A549 (cell line): ENCODE measurements around the gene MAP7D3. TPM values are rescaled to one million over a fixed set of nuclear protein-coding genes. Genes with fewer than 3 reads are reported as not detected.
A peak's percentile ranks its signal among the peaks of the same experiment; 100 is the strongest.

Source experiments
- ATAC-seq, 2 experiments: fragments of 200-7000 bp in 1 of 2; fragments of >200 bp in 1 of 2; cut with Nextera tagmentation in 1 of 2; cut with Tn5 transposase in 1 of 2; 3 replicates each; pipeline versions ENCODE4 v1.8.0 to v1.9.1; 2018 to 2020; ENCODE audit warnings: mild to moderate bottlenecking in 1 of 2, moderate library complexity in 1 of 2
- CTCF ChIA-PET: fragments of 300-600 bp; sonication (Branson Sonifier 250); formaldehyde crosslinking; extraction: SDS; loops from one replicate; lab custom pipeline; 2021; ENCODE audit warnings: antibody characterized with exemption, inconsistent platforms; lab: Yijun Ruan, JAX
- POLR2A ChIA-PET: fragments of 350-600 bp; formaldehyde crosslinking; extraction: SDS; loops from one replicate; lab custom pipeline; 2021; ENCODE audit warnings: antibody characterized with exemption, inconsistent platforms; lab: Yijun Ruan, JAX
- DNase-seq, 2 experiments: peaks; one replicate each; pipeline versions ENCODE4 v3.0.0 to v3.0.0-alpha.2; 2011 to 2016; ENCODE audit warnings: low read depth in 1 of 2, low spot score in 1 of 2
- FAIRE-seq: peaks from 2 replicates; lab custom pipeline; 2011; peaks lifted over from hg19 to GRCh38; lab: Jason Lieb, UNC
- H3K27ac ChIP-seq, 2 experiments: fragments of >200 bp; sonication (Bioruptor Twin); formaldehyde crosslinking; 3 replicates each; pipeline ENCODE4 v1.5.1; 2016 to 2017
- H3K4me1 ChIP-seq: fragments of >200 bp; sonication (Bioruptor Twin); formaldehyde crosslinking; 3 replicates; pipeline ENCODE4 v1.6.1; 2016
- H3K4me2 ChIP-seq: fragments of >200 bp; sonication (Bioruptor Twin); formaldehyde crosslinking; 3 replicates; pipeline ENCODE4 v1.6.1; 2016
- H3K4me3 ChIP-seq: fragments of >200 bp; sonication (Bioruptor Twin); formaldehyde crosslinking; 3 replicates; pipeline ENCODE4 v1.5.1; 2016
- H3K9me3 ChIP-seq: fragments of >200 bp; sonication (Bioruptor Twin); formaldehyde crosslinking; 3 replicates; pipeline ENCODE4 v1.6.1; 2016
- BHLHE40 ChIP-seq: IDR thresholded peaks from 2 replicates; pipeline ENCODE4 v1.6.1; 2012; ENCODE audit warnings: low read depth, low read length, inconsistent platforms
- CBX2 ChIP-seq: fragments of 200-600 bp; sonication (generic); IDR thresholded peaks from 2 replicates; pipeline ENCODE4 v1.6.1; 2016; ENCODE audit warnings: low read depth, mild to moderate bottlenecking, borderline replicate concordance
- CBX8 ChIP-seq: fragments of 200-600 bp; sonication (generic); IDR thresholded peaks from 2 replicates; pipeline ENCODE4 v1.6.1; 2016
- CHD2 ChIP-seq: fragments of 150-350 bp; IDR thresholded peaks from 2 replicates; pipeline ENCODE4 v1.6.1; 2014; ENCODE audit warnings: low read length; ENCODE audit not compliant: partially characterized antibody
- HDAC2 ChIP-seq: fragments of 200-600 bp; sonication (generic); IDR thresholded peaks from 2 replicates; pipeline ENCODE4 v1.6.1; 2016
- HEYL ChIP-seq: fragments of 250-450 bp; sonication (Bioruptor Pico); IDR thresholded peaks from 2 replicates; pipeline ENCODE4 v1.8.0; 2021; ENCODE audit warnings: mild to moderate bottlenecking, moderate library complexity
- HOXA7 ChIP-seq: fragments of 250-450 bp; sonication (Bioruptor Pico); IDR thresholded peaks from 2 replicates; pipeline ENCODE4 v1.5.0; 2020; ENCODE audit warnings: mild to moderate bottlenecking, moderate library complexity
- HOXB5 ChIP-seq: fragments of 250-450 bp; sonication (Bioruptor Pico); IDR thresholded peaks from 2 replicates; pipeline ENCODE4 v1.5.0; 2020; ENCODE audit warnings: mild to moderate bottlenecking, moderate library complexity
- JUN ChIP-seq, 2 experiments: fragments of >200 bp; sonication (Bioruptor Twin); formaldehyde crosslinking; IDR thresholded peaks; 2 replicates in 1 of 2; 3 replicates in 1 of 2; pipeline ENCODE4 v1.6.1; 2016 to 2017
- KDM1A ChIP-seq: fragments of 200-600 bp; sonication (generic); IDR thresholded peaks from 2 replicates; pipeline ENCODE4 v1.6.1; 2016; ENCODE audit warnings: low read depth, mild to moderate bottlenecking
- NFE2L2 ChIP-seq: fragments of 150-350 bp; conservative IDR thresholded peaks from 2 replicates; pipeline ENCODE4 v1.6.1; 2014; ENCODE audit warnings: low read length
- NPAS2 ChIP-seq: fragments of 250-450 bp; sonication (Bioruptor Pico); IDR thresholded peaks from 2 replicates; pipeline ENCODE4 v1.8.0; 2022; ENCODE audit warnings: mild to moderate bottlenecking, moderate library complexity, borderline replicate concordance
- POLR2AphosphoS2 ChIP-seq: conservative IDR thresholded peaks from 2 replicates; pipeline ENCODE4 v1.6.1; 2012; ENCODE audit warnings: low read length, improper control_type of control experiment, inconsistent platforms
- RAD21 ChIP-seq, 2 experiments: fragments of >200 bp in 1 of 2; sonication (Bioruptor Twin) in 1 of 2; formaldehyde crosslinking in 1 of 2; IDR thresholded peaks in 1 of 2; conservative IDR thresholded peaks in 1 of 2; 2 replicates in 1 of 2; 3 replicates in 1 of 2; pipeline ENCODE4 v1.6.1; 2012 to 2018; ENCODE audit warnings: inconsistent platforms in 1 of 2
- RFX5 ChIP-seq: fragments of 450-650 bp; IDR thresholded peaks from 2 replicates; pipeline ENCODE4 v1.7.1; 2014; ENCODE audit warnings: antibody characterized with exemption, mild to moderate bottlenecking, moderate library complexity
- SMC3 ChIP-seq: fragments of >200 bp; sonication (Bioruptor Twin); formaldehyde crosslinking; IDR thresholded peaks from 3 replicates; pipeline ENCODE4 v1.6.1; 2018; ENCODE audit warnings: inconsistent platforms
- SREBF2 ChIP-seq: fragments of 450-650 bp; IDR thresholded peaks from 2 replicates; pipeline ENCODE4 v1.6.1; 2014; ENCODE audit warnings: mild to moderate bottlenecking, moderate library complexity
- TFCP2L1 ChIP-seq: fragments of 250-450 bp; sonication (Bioruptor Pico); IDR thresholded peaks from 2 replicates; pipeline ENCODE4 v1.5.0; 2021; ENCODE audit warnings: mild to moderate bottlenecking
- ZNF302 ChIP-seq: fragments of 250-450 bp; sonication (Bioruptor Pico); IDR thresholded peaks from 2 replicates; pipeline ENCODE4 v1.9.0; 2021; ENCODE audit warnings: inconsistent platforms, mild to moderate bottlenecking, moderate library complexity
- ZSCAN20 ChIP-seq: fragments of 250-450 bp; sonication (Bioruptor Pico); IDR thresholded peaks from 2 replicates; pipeline ENCODE4 v1.8.0; 2022; ENCODE audit warnings: mild to moderate bottlenecking, moderate library complexity
- WGBS: methylation state at CpG from one replicate; pipeline ENCODE4 v1.1.6; 2017; ENCODE audit errors: missing lambda C conversion rate; 5-methylcytosine and 5-hydroxymethylcytosine counted together
- polyA plus RNA-seq, 4 experiments: library from polyadenylated mRNA; depleted of rRNA in 3 of 4; stranded (reverse); fragments of >200 nt; fragmentation: RNase III in 1 of 4; extraction: RNeasy Plus Mini Kit Qiagen cat#74134 plus additional on column Dnase treatment in 1 of 4; gene quantifications; 2 replicates in 3 of 4; 3 replicates in 1 of 4; pipeline ENCODE4 v1.2.3, GENCODE V29; 2011 to 2017
- TF ChIP-seq, protein P1 (sequence below): fragments of 200-600 bp; sonication (generic); IDR thresholded peaks from 2 replicates; pipeline ENCODE4 v1.6.1; 2016; ENCODE audit warnings: antibody characterized with exemption, mild to moderate bottlenecking, moderate library complexity
- TF ChIP-seq, protein P2 (sequence below): IDR thresholded peaks from 2 replicates; pipeline ENCODE4 v1.6.1; 2012
- TF ChIP-seq, protein P3 (sequence below): IDR thresholded peaks from 2 replicates; pipeline ENCODE4 v1.6.1; 2012; ENCODE audit warnings: low read depth, borderline replicate concordance
- TF ChIP-seq, protein P4 (sequence below): fragments of >200 bp; sonication (Bioruptor Twin); formaldehyde crosslinking; IDR thresholded peaks from 2 replicates; pipeline ENCODE4 v1.6.1; 2016
- TF ChIP-seq, protein P5 (sequence below): fragments of >200 bp; sonication (Bioruptor Twin); formaldehyde crosslinking; IDR thresholded peaks from 3 replicates; pipeline ENCODE4 v1.5.1; 2016
- TF ChIP-seq, protein P6 (sequence below): fragments of 250-450 bp; sonication (Bioruptor Pico); IDR thresholded peaks from 2 replicates; pipeline ENCODE4 v1.5.0; 2020; ENCODE audit warnings: low read depth, mild to moderate bottlenecking, moderate library complexity

The MAP7D3 gene
- polyA plus RNA-seq, 2 of the 4 experiments (the other 2 are of a cell fraction): 9.9 to 13.1 TPM

DNA sequence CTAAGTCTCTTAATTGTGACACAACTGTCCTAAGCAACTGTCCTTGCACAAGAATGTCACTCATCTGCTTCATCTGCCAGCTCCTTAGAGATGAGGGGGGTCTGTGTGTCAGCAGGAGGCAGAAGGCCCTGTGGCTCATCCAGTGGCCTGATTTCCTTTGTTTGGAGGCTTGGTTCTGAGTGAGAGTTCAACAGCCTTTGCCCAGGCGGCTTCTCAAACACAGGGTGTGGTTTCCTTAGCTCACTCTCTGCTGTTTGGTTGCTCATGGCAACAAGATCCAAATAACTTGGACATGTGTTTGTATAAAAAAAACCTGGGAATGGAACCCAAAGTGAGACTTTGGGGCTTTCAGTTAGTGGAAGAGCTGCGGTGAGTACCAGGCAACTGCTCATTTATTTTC is 46.6 kb downstream of the MAP7D3 start (continued):
- TF ChIP-seq, protein P1, sequence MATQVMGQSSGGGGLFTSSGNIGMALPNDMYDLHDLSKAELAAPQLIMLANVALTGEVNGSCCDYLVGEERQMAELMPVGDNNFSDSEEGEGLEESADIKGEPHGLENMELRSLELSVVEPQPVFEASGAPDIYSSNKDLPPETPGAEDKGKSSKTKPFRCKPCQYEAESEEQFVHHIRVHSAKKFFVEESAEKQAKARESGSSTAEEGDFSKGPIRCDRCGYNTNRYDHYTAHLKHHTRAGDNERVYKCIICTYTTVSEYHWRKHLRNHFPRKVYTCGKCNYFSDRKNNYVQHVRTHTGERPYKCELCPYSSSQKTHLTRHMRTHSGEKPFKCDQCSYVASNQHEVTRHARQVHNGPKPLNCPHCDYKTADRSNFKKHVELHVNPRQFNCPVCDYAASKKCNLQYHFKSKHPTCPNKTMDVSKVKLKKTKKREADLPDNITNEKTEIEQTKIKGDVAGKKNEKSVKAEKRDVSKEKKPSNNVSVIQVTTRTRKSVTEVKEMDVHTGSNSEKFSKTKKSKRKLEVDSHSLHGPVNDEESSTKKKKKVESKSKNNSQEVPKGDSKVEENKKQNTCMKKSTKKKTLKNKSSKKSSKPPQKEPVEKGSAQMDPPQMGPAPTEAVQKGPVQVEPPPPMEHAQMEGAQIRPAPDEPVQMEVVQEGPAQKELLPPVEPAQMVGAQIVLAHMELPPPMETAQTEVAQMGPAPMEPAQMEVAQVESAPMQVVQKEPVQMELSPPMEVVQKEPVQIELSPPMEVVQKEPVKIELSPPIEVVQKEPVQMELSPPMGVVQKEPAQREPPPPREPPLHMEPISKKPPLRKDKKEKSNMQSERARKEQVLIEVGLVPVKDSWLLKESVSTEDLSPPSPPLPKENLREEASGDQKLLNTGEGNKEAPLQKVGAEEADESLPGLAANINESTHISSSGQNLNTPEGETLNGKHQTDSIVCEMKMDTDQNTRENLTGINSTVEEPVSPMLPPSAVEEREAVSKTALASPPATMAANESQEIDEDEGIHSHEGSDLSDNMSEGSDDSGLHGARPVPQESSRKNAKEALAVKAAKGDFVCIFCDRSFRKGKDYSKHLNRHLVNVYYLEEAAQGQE: no peak
- no peak for TF ChIP-seq RFX5
- TF ChIP-seq ZNF302: no peak
- TF ChIP-seq SREBF2: no peak

DNA sequence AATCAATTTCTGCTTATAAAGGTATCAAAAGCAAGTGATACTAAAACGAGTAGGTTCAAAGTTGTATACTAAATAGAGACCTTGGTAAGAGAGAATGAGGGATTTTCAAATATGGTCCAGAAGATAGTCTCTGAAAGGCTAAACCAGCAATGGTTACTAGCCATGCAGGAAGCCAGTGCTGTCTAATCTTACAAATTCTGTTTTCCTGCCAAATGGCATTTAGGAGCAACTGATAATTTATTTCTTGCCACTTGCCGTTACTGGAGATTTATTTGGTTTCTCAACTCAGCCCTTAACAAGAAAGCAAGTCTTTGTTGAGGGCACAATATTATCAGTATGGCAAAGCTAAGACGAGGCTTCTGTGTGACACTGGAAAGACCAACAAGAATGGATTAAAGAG is 47.2 kb downstream of the MAP7D3 start:
- CTCF ChIA-PET: interaction anchor here (1.2 to 4.7 kb wide), 4 partner anchors 19 to 175 kb away, joined by 4 to 37 read pairs (median 14); no protein-coding TSS in a partner anchor
- POLR2A ChIA-PET: no interaction called here

DNA sequence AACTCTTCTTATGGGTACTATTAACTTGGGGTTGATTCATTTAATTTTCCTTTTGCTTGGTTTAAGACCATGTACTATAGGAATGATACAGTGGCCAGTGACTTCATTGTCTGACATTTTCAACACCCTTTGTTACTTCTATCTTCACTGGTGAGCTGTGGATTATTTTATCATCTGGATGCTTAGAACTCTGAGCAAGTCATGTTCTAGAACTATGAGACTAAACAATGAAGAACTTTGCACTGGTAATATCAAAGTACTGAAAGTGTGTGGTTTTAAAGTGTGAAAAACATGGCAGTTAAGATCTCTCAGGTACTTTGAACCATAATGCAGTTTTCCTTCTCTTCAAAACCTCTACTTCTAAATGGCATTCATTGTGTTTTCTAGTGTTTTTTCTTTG is 47.8 kb downstream of the MAP7D3 start:
- TF ChIP-seq TFCP2L1 (CRISPR knock-in tag): no peak
- no peak for TF ChIP-seq SMC3
- TF ChIP-seq POLR2AphosphoS2: no peak
- no peak for TF ChIP-seq ZSCAN20
- TF ChIP-seq ZNF302: no peak
- TF ChIP-seq HDAC2: no peak
- TF ChIP-seq HEYL (CRISPR knock-in tag): no peak
- TF ChIP-seq RAD21 (conservative IDR thresholded peaks at IDR 0.05 in 1 of 2, IDR thresholded peaks at IDR 0.05 in 1 of 2): no peak
- TF ChIP-seq CBX2: no peak
- no peak for TF ChIP-seq NFE2L2
- TF ChIP-seq, protein P2, sequence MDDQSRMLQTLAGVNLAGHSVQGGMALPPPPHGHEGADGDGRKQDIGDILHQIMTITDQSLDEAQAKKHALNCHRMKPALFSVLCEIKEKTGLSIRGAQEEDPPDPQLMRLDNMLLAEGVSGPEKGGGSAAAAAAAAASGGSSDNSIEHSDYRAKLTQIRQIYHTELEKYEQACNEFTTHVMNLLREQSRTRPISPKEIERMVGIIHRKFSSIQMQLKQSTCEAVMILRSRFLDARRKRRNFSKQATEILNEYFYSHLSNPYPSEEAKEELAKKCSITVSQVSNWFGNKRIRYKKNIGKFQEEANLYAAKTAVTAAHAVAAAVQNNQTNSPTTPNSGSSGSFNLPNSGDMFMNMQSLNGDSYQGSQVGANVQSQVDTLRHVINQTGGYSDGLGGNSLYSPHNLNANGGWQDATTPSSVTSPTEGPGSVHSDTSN: no peak
- TF ChIP-seq CHD2: no peak
- TF ChIP-seq, protein P3, sequence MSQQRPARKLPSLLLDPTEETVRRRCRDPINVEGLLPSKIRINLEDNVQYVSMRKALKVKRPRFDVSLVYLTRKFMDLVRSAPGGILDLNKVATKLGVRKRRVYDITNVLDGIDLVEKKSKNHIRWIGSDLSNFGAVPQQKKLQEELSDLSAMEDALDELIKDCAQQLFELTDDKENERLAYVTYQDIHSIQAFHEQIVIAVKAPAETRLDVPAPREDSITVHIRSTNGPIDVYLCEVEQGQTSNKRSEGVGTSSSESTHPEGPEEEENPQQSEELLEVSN: no peak
- no peak for TF ChIP-seq HOXB5 (CRISPR knock-in tag)
- TF ChIP-seq HOXA7 (CRISPR knock-in tag): no peak
- TF ChIP-seq, protein P4, sequence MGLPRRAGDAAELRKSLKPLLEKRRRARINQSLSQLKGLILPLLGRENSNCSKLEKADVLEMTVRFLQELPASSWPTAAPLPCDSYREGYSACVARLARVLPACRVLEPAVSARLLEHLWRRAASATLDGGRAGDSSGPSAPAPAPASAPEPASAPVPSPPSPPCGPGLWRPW: no peak
- no peak for TF ChIP-seq JUN (IDR thresholded peaks at IDR 0.05)
- TF ChIP-seq BHLHE40: no peak
- TF ChIP-seq, protein P5, sequence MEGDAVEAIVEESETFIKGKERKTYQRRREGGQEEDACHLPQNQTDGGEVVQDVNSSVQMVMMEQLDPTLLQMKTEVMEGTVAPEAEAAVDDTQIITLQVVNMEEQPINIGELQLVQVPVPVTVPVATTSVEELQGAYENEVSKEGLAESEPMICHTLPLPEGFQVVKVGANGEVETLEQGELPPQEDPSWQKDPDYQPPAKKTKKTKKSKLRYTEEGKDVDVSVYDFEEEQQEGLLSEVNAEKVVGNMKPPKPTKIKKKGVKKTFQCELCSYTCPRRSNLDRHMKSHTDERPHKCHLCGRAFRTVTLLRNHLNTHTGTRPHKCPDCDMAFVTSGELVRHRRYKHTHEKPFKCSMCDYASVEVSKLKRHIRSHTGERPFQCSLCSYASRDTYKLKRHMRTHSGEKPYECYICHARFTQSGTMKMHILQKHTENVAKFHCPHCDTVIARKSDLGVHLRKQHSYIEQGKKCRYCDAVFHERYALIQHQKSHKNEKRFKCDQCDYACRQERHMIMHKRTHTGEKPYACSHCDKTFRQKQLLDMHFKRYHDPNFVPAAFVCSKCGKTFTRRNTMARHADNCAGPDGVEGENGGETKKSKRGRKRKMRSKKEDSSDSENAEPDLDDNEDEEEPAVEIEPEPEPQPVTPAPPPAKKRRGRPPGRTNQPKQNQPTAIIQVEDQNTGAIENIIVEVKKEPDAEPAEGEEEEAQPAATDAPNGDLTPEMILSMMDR: no peak
- TF ChIP-seq, all 56 proteins: peak for 0
- no peaks in the 10 kb centered on the region for H3K9me3 ChIP-seq
- ATAC-seq (no peak), FAIRE-seq (peak; percentile 99), DNase-seq (no peak)
- no peak overlapping the region for H3K4me3 ChIP-seq
- POLR2A ChIA-PET: no interaction called here
- peak overlapping the region; percentile 61 for H3K4me2 ChIP-seq
- CTCF ChIA-PET: interaction anchor here (1.2 to 4.7 kb wide), 3 partner anchors 18 to 175 kb away, joined by 4 to 37 read pairs (median 21); no protein-coding TSS in a partner anchor
- H3K27ac ChIP-seq: peak overlapping the region in 1 of 2 experiments; percentile 30; a peak in 2 of 6 replicates
- H3K4me1 ChIP-seq: peaks cover 40% of the 10 kb centered on the region

More for the DNA sequence above, 47.2 kb downstream of the MAP7D3 start:
- Histone ChIP-seq H3K4me2 (peak overlapping the region; percentile 61), H3K9me3 (no peaks in the 10 kb centered on the region), H3K4me3 (no peak overlapping the region), H3K27ac (peak overlapping the region; percentile 32 to 60; a peak in 2 of 6 replicates), H3K4me1 (peaks cover 40% of the 10 kb centered on the region)
- no peak for TF ChIP-seq CBX8
- TF ChIP-seq NPAS2 (CRISPR knock-in tag): no peak
- TF ChIP-seq KDM1A: no peak
- TF ChIP-seq, protein P6, sequence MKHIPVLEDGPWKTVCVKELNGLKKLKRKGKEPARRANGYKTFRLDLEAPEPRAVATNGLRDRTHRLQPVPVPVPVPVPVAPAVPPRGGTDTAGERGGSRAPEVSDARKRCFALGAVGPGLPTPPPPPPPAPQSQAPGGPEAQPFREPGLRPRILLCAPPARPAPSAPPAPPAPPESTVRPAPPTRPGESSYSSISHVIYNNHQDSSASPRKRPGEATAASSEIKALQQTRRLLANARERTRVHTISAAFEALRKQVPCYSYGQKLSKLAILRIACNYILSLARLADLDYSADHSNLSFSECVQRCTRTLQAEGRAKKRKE: no peak
- ATAC-seq (no peak), FAIRE-seq (peak; percentile 98), DNase-seq (no peak)
- WGBS: 71% methylated on average over 3 of the region's 3 CpGs
